Astrocyte of the cerebellum (primary cell): Measurements from ENCODE around the gene RALGPS1.

Experiments used
- DNase-seq: peaks from one replicate; pipeline ENCODE4 v3.0.0-alpha.2; 2011; ENCODE audit warnings: low read depth
- H3K4me3 ChIP-seq: 2 replicates; pipeline ENCODE4 v1.5.1; 2011; ENCODE audit warnings: mild to moderate bottlenecking, low read depth, low read length, moderate library complexity
- CTCF ChIP-seq: IDR thresholded peaks from 2 replicates; pipeline ENCODE4 v1.5.1; 2012; ENCODE audit warnings: low read length, low read depth, moderate library complexity, mild to moderate bottlenecking; ENCODE audit errors: missing control alignments
- in situ Hi-C: cut with HindIII; loops from 2 replicates; pipeline ENCODE4 v1.10.0; 2017; ENCODE audit warnings: low sequenced_read_pairs

Gene RALGPS1

GRCh38 chr9:127203681-127204327 lies 289.2 kb downstream of the RALGPS1 start:
- in situ Hi-C loops, result loop anchor here (5.0 kb wide), 1 partner anchor 272 kb away; no protein-coding TSS in a partner anchor
- no peak for TF ChIP-seq CTCF
- no peak for DNase-seq
- H3K4me3 ChIP-seq, result no peak overlapping the region

- no peak overlapping the region for H3K4me3 ChIP-seq
- no peak for TF ChIP-seq CTCF
- DNase-seq, result no peak
- in situ Hi-C loops, result loop anchor here (5.0 kb wide), 1 partner anchor 273 kb away; no protein-coding TSS in a partner anchor
Observed at GRCh38 chr9:127204771-127205470, 290.3 kb downstream of the RALGPS1 start.

- H3K4me3 ChIP-seq, result no peak overlapping the region
- DNase-seq, result no peak
- TF ChIP-seq CTCF, result no peak
- in situ Hi-C loops, result no loop called here
Observed at GRCh38 chr9:127205952-127206351, 291.4 kb downstream of the RALGPS1 start.

GRCh38 chr9:127206666-127207065 lies 292.1 kb downstream of the RALGPS1 start:
- TF ChIP-seq CTCF, result no peak
- DNase-seq, result no peak
- no peak overlapping the region for H3K4me3 ChIP-seq
- in situ Hi-C loops, result no loop called here

GRCh38 chr9:127207734-127208410 lies 293.3 kb downstream of the RALGPS1 start:
- TF ChIP-seq CTCF, result no peak
- H3K4me3 ChIP-seq, result no peak overlapping the region
- no peak for DNase-seq
- in situ Hi-C loops, result no loop called here

- no peak for TF ChIP-seq CTCF
- in situ Hi-C loops, result no loop called here
- DNase-seq, result no peak
- H3K4me3 ChIP-seq, result no peak overlapping the region
Observed at GRCh38 chr9:127208416-127208815, 293.8 kb downstream of the RALGPS1 start.
